HG03103 (cell line): ENCODE measurements around the gene PCDHB7.
"Not testable (repeated sequence)": the region's sequence is repeated elsewhere in the genome, so short reads cannot be mapped to it uniquely, and the experiment has no call there.

Experiments
- ATAC-seq: cut with Tn5 transposase; IDR thresholded peaks from one replicate; pipeline ENCODE4 v1.9.1; 2021; ENCODE audit warnings: low read depth; ENCODE audit not compliant: unreplicated experiment

Gene PCDHB7

DNA sequence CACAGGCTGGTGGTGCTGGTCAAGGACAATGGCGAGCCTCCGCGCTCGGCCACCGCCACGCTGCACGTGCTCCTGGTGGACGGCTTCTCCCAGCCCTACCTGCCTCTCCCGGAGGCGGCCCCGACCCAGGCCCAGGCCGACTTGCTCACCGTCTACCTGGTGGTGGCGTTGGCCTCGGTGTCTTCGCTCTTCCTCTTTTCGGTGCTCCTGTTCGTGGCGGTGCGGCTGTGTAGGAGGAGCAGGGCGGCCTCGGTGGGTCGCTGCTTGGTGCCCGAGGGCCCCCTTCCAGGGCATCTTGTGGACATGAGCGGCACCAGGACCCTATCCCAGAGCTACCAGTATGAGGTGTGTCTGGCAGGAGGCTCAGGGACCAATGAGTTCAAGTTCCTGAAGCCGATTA lies 43.6 kb downstream of the PCDHB7 start:
- not testable (repeated sequence) for ATAC-seq

DNA sequence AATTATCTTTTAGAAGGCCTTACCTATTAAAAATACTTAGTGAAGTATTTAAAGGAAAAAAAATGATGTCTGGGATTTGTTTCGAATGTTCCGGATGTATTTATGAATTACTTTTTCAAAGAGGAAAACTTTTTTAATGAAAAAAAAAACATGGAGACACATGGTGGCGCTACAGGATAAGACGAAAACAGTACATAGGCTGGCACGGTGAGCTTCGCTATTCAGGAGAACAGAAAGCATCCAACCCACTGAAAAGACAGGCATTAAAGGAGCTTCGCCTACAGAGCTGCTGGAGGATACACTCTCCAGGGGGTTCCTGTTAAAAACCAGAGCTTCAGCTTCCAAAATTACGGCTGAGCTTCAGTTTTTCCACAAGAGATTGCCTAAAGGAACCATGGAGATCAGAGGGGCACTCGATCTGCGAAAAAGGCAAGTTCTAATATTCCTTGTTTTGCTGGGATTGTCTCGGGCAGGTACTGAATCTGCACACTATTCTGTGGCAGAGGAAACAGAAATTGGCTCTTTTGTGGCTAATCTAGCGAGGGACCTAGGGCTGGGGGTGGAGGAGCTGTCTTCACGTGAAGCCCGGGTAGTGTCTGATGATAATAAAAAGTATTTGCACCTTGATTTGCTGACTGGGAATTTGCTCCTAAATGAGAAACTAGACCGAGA lies 50.8 kb downstream of the PCDHB7 start, which contains the start of gene PCDHB14:
Gene PCDHB14 (plus strand): TSS at position 232 of the 672 bp plus-strand sequence. CDS start 163 bp downstream, at position 395.
- ATAC-seq: no peak

DNA sequence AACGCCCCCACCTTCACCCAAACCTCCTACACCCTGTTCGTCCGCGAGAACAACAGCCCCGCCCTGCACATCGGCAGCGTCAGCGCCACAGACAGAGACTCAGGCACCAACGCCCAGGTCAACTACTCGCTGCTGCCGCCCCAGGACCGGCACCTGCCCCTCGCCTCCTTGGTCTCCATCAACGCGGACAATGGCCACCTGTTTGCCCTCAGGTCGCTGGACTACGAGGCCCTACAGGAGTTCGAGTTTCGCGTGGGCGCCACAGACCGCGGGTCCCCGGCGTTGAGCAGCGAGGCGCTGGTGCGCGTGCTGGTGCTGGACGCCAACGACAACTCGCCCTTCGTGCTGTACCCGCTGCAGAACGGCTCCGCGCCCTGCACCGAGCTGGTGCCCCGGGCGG lies 52.4 kb downstream of the PCDHB7 start:
- not testable (repeated sequence) for ATAC-seq

DNA sequence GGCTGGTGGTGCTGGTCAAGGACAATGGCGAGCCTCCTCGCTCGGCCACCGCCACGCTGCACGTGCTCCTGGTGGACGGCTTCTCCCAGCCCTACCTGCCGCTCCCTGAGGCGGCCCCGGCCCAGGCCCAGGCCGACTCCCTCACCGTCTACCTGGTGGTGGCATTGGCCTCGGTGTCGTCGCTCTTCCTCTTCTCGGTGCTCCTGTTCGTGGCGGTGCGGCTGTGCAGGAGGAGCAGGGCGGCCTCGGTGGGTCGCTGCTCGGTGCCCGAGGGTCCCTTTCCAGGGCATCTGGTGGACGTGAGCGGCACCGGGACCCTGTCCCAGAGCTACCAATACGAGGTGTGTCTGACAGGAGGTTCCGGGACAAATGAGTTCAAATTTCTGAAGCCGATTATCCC lies 53.0 kb downstream of the PCDHB7 start:
- ATAC-seq: not testable (repeated sequence)
